ENCODE measurements around the gene CD99L2. TPM values are rescaled to one million over a fixed set of nuclear protein-coding genes. Genes with fewer than 3 reads are reported as not detected.
"Not testable (repeated sequence)": the region's sequence is repeated elsewhere in the genome, so short reads cannot be mapped to it uniquely, and the experiment has no call there.

The CD99L2 gene
- total RNA-seq, 1 donor from 2014 or later: 31.2 TPM

DNA sequence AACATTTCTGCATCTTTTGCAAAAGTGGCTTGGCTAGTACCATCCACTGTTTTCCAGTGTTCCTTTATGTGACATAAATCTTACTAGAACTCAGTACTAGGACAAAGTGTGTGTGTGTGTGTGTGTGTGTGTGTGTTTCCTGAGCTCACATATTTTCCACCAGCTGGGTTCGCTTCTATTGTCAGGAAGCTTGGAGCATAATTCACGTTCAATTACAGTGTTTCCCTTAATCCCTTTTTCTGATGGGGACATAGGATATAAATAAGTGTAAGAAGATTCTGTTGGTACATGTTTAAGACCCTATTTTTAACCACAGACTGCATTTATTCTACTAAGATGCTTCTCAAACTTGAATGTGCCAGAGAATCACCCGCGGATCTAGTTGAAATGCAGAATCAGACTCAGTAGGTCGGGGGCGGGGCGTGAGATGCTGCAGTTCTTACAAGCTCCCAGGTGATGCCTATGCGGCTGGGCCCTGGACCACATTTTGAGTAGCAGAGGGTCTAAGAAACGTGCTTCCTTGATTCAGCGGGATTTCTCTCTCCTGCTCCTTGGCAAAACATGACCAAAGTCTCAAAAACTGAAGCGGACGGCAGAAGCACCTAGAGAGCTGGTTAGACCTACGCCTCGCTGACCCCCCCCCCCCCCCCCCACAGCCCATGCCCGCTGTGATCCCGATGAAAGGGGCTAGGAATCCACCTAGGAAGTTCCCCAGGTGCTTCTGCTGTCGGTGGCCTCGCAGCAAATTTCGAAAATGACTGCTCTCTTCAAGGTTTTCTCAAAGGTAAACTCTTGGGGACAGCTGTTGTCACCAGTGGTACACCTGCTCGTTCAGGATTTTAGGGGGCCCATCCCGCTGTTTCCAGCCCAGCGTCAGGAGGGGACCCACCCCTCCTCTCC, 797 bp downstream of the CD99L2 start:
- DNase-seq (ENCODE audit: low read depth, low spot score): peak; percentile 11

DNA sequence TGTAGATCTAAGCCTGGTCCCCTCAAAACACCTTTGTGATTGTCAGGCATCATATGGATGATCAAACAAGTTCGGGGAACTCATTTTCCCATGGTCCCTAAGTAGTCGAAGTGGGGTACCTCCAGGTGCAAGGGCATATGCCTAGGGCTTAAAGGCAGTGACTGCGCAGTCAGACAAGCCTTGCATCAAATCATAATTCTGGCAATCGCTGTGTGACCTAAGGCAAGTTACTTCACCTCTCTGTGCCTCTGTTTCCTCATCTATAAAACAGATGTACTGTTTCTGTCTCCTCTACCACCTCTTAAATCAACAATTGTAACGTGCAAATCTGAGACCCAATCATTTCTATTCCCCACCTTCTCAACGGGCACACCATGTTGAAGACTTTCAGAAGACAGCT, 1.8 kb downstream of the CD99L2 start:
- no peak for DNase-seq (ENCODE audit: low read depth, low spot score)

DNA sequence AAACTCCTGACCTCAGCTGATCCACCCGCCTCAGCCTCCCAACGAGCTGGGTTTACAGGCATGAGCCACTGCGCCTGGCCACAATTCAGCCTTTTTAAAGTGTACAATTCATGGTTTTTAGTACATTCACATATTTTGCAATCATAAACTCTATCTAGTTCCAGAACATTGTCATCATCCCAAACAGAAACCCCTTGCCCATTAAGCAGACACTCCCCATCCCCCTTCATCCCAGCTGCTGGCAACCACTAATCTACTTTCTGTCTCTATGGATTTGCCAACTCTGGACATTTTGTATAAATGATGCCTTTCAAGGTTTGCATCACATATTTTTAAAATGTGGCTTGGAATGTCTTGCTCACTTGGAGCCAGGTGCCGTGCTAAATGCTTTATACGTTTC, 4.5 kb downstream of the CD99L2 start:
- no peak for DNase-seq (ENCODE audit: low read depth, low spot score)

DNA sequence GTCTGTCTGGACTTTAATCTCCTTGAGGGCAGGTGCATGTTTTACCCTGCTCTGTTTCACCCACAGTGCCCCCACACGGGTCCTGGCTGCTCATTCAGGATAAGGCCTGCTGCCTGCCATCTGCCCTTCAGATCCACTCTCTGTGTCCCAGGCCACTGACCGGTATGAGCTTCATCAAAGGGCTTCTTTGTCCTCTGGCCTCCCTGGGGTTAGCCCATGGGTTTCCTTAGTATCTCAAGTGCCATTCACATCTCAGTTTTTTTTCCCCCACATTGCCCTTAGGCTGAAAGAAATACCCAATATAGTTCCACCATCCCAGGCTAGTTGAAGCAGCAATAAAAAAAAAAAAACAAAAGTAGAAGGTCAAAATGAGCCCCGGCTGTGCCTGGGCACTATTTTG, 9.3 kb downstream of the CD99L2 start:
- DNase-seq (ENCODE audit: low read depth, low spot score): no peak

DNA sequence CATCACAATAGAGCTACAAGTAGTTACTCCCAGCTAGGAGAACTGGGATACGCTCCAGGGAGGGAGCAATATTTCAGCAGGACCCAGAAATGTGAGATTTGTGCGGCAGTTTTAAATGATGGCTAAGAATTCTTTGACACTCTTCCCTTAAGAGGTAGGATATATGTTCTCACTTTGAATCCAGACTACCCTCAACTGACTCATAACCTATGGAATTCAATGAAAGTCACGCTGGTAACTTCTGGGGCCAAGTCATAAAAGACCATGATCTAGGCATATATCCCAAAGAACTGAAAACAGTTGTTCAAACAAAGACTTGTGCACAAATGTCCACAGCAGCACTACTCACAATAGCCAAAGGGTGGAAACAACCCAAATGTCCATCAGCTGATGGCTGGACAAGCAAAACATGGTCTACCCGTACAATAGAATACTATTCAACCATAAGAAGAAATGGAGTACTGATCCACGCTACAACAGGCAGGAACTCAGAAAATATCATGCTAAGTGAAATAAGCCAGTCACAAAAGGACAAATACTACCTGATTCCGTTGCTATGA, 10.5 kb downstream of the CD99L2 start:
- DNase-seq (ENCODE audit: low read depth, low spot score): no peak

DNA sequence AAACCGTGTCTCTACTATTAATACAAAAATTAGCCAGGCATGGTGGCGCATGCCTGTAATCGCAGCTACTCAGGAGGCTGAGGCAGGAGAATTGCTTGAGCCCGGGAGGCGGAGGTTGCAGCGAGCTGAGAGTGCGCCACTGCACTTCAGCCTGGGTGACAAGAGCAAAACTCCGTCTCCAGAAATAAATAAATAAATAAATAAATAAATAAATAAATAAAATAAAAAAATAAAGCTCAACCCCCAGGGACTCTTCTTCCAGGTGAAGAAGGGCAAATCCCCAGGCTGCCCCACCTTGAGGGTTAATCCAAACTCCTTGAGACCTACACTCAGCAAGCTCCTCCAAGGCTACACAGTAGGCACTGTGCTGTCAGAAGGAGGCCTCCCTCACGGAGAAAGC, 11.2 kb downstream of the CD99L2 start:
- DNase-seq (ENCODE audit: low read depth, low spot score): not testable (repeated sequence)

DNA sequence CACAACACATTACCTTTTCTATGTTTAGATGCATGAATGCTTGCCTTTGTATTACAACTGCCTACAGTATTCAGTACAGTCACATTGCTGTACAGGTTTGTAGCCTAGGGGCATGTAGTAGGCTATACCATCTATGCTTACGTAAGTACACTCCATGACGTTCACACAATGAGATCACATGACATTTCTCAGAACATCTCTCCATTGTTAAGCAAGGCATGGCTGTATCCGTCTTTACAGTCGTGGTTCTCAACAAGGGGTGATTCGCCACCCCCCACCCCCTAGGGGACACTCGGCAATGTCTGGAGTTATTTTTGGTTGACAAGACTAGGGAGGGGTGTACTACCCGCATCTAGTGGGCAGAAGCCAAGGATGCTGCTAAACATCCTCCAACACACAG, 12.1 kb downstream of the CD99L2 start:
- DNase-seq (ENCODE audit: low read depth, low spot score): no peak

DNA sequence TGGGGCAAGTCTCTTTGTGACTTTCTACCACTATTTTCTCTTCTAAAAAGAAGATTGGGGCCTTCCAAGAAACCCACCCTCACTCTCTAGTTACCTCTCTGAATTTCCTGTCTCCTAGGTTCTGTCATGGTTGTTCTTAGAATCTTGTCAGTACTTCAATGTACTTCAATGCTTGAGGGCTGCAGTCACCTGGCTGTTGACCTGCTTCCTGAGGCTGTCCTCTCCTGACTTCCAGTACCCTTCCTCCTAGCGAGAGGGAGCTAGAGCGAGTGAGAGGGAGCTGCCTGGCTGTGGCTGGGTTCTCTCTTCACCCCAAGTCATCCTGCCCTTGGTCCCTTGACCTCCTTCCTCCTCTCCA, 17.7 kb downstream of the CD99L2 start:
- no peak for DNase-seq (ENCODE audit: low read depth, low spot score)

DNA sequence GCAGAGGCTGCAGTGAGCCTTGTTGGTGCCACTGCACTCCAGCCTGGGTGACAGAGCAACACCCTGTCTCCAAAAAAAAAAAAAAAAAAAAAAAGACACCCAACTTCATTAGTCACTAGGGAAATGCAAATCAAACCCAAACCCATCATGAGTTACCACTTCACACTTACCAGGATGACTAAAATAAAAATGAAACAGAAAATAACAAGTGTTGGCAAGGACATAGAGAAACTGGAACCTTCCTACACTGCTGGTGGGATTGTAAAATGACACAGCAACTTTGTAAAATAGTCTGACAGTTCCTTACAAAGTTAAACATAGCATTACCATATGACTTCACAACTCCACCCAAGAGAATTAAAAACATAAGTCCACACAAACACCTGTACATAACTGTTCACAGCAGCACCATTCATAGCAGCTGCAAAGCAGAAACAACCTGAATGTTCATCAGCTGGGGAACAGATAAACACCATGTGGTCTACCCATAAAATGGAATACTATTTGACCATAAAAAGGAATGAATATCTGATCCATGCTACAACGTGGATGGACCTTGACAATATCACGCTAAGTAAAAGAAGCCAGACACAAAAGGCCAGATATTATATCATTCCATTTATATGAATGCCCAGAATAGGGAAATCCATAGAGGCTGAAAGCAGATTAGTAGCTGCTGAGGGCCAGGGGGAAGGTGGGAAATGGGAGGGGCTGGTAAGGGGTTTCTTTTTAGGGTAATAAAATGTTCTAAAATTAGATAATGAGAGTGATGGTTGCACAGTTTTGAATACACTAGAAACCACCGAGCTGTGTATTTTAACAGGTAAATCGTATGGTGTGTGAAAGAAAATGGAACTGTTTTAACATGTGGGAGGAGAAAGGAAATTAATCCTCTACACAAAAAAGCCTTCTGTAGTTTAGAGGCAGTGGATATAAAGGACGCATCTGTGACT, 18.3 kb downstream of the CD99L2 start:
- no peak for DNase-seq (ENCODE audit: low read depth, low spot score)

DNA sequence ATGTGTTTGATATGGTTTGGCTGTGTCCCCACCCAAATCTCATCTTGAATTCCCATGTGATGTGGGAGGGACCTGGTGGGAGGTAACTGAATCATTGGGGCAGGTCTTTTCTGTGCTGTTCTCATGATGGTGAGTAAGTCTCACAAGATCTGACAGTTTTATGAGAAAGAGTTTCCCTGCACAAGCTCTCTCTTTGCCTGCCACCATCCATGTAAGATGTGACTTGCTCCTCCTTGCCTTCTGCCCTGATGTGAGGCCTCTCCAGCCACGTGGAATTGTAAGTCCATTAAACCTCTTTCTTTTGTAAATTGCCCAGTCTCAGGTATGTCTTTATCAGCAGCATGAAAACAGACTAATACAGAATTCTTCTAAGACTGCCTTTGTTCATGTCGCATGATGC, 22.8 kb downstream of the CD99L2 start:
- DNase-seq (ENCODE audit: low read depth, low spot score): not testable (repeated sequence)

DNA sequence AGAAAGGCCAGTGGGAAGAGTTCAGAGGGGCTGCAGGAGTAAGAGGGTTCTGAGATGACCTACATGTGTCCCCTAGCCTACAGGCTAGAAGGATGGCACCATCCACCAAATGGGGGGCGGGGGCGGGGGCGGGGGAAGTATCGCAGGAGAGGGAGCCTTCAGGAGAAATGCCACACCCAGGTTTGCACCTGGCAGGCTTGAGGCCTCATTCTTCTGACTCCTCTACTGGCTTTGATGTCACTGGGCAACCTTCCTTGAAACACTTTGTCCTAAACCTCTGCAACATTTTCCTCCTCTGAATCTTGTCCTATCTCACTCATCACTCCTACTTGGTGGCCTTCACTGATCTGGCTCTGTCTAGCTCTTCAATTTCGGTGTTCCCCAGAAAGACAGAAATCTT, 24.0 kb downstream of the CD99L2 start:
- DNase-seq (ENCODE audit: low read depth, low spot score): no peak

DNA sequence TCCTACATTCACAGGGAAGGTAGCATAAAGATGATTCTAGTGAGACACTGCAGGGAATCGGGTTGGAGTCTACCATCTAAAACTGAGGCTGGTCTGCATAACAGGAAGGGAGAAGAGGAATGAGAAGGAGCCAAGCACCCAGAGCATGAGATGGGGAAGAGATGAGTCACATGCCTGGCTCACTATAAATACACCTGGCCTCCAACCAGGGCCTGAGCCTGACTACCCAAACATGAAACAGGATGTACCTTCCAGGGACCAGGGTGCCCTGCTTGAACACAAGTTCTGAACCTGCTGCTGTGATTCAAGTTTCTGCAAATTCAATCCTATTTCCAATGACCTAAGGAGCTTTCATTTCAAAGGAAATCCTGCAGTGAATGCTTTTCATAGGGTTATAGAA, 24.9 kb downstream of the CD99L2 start:
- no peak for DNase-seq (ENCODE audit: low read depth, low spot score)

DNA sequence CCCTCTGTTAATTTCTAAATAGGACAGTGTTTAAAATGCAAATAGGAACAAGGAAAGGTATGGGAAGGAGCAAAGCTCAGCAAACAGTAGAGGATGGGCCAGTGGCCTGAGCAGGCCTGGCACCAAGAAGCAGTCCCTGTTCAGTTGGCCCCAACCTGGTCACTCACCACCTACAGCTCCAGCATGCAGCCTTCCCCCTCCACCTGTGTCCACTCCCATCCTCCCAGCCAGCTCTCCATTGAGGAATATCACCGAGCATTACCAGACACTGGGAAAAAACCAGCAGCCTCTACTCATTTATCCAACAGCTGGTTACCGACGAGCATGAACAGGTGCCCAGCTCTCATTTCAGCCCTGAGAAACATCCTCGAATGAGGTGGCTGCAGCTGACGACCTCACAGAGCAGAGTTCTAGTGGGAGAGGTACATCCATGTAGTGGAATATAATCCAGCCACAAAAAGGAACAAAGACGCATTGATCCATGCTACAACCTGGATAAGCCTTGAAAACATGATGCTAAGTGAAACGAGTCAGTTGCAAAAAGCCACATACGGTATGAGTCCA, 25.6 kb downstream of the CD99L2 start:
- no peak for DNase-seq (ENCODE audit: low read depth, low spot score)

DNA sequence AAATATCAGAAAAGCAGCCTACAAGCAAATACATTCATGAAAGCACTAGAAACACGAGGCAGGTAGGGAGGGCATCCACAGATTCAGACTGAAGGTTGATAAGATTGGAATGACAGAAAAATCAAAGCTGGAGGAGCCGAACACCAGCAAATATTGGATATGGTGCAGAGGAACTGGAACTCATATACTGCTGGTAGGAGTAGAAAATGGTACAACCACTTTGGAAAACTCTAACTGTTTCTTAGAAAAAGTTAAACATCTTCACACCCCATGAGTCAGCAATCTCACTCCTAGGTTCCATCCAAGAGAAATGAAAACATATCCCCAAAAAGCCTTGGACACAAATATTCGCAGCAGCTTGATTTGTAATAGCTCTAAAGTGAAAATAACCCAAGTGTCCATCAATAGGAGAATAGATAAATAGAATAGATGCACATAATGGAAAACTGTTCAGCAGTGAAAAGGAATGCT, 27.1 kb downstream of the CD99L2 start:
- DNase-seq (ENCODE audit: low read depth, low spot score): no peak

DNA sequence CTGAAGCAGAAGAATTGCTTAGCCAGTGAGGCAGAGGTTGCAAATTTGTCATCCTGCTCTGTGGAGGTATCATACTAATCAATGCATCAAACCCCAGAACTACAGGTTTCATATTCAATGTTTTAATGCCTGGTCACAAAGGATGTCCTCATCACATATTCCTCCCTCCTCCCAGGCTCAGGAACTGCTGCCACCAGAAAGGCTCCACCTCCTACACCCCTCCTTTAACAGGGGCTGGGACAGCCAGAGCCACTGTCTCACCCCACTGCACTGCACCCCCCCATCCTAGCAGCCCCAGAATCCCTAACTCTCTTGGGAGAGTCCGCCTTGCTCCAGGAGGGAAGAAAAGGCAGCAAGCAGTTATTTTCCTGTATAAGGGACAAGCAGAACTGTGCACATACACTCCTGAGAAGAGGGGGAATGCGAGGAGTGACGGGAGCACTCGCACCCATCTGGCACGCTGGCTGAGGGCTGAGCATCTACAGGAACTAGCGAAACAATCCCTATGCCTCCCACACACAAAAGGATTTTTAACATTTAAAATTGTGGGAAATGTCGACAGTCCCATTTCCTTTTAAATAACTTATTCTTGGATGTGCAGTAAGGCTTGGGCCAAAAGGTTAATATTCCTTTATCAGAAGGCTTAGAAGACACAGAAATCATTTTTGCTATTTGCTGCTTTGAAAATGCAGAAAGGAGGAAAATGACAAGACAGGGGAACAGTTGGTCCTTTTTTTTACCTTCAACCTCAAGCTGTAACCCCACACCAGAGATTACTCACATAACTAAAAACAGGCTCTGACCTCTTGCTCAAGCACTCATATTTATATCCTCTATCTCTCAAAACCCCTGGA, 27.8 kb downstream of the CD99L2 start:
- DNase-seq (ENCODE audit: low read depth, low spot score): no peak

DNA sequence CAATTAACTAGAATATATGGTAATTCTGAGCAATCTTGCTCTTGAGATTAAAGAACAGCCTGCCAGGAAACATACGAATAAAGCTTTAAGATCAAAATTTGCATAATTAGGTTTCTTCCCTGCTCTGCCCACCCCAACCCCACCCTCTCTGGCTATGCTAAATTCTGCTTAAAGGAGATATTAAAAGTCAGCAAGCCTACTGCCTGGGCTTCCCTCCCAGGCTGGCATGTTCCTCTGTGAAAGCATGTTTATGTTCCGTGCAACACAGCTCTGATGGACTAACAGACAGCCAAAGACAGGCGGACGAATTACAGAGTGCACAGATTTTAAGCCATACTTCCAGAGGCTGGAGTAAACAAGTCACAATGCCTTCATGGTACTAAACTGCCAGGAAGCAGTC, 28.4 kb downstream of the CD99L2 start:
- no peak for DNase-seq (ENCODE audit: low read depth, low spot score)

DNA sequence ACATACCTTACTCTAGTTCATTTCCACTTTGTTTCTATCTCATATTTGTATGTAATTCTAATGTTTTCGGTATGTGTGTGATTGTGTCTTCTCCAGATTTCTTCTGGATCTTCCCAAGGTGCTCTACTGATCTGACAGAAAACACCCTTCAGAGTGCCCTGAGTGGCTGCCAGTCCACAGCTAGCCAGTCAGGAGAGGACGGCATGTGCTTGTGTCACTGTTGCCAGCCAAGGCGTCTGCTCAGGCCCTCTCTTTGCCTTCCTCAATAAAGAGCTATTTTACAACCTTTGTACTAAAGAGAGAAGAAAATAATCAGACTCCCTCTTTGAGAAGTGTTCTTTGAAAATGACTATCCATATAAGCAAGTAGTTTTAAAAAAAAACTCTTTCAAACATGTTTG, 29.0 kb downstream of the CD99L2 start:
- DNase-seq (ENCODE audit: low read depth, low spot score): no peak

DNA sequence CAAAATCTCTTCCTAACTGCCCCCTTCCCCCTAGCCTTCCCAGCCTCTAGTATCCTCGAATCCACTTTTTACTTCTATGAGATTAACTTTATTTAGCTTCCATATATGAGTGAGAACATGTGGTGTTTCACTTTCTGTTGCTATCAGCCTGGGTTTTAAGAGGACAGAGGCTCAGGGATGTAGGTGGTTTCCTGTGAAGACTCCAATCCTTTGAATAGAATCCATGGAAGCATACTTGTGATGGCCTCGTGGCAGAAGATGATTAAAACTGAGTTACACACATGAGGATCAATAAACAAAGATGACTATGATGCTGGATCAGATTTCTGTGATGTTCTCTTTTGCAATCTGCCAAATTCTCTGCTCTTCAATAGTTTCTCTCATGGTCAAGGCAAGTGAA, 29.8 kb downstream of the CD99L2 start:
- no peak for DNase-seq (ENCODE audit: low read depth, low spot score)

DNA sequence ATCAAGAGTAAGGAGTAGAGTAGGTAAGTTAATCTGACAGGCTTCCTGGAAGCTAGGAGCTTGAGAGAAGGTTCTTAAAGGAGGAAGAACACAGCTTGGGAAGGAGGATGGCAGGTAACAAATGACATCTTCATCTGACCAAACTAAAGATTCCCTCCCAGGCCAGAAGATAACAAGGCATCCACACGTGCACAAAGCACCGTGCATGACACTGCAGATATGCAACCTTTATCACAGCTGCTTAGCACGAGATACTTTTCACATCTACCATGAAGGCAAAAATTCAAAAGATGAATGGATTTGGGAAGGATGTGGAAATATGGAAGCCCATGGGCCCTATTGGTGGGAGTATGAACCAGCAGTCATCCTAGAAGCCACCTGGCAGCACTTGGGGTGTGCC, 34.3 kb downstream of the CD99L2 start:
- DNase-seq (ENCODE audit: low read depth, low spot score): no peak

DNA sequence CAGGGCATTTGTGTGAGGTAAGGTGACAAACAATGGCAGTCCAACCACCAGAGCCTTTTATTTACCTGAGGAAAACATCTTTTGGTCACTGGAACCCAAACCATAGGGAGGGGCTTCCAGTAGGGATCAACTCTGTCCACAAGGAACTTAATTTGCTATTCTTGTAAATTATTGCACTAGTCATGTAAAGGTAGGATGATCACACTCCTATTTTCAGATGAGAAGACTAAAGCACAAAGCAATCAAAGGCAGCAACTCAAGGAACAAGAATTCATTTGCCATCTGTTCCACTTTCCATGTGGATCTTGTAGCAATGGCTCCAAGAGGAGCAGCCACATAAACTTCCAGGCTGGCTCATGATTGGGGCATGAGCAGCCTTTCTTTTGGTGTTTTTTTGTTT, 35.3 kb downstream of the CD99L2 start:
- no peak for DNase-seq (ENCODE audit: low read depth, low spot score)

DNA sequence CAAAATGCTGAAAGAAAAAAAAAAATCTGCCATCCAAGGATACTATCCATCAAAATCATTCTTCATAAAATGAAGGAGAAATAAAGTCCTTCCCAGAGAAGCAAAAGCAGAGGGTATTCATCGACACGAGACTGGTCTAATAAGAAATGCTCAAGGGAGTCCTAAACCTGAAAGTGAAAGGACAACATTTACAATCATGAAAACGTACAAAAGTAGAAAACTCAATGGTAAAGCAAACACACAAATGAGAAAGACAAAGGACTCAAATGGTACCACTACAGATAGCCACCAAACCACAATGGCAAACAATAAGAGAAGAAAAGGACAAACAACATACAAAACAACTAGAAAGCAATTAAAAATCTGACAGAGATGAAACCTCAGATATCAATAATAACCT, 41.0 kb downstream of the CD99L2 start:
- no peak for DNase-seq (ENCODE audit: low read depth, low spot score)

All from pulmonary artery endothelial cell (primary cell).